IMR-90 (cell line): ENCODE results near the gene CCDC85B. TPM values are rescaled to one million over a fixed set of nuclear protein-coding genes. Genes with fewer than 3 reads are reported as not detected.

Source experiments
- ATAC-seq: fragments of 200-7000 bp; cut with Tn5 transposase; 2 replicates; pipeline ENCODE4 v1.9.1; 2020; ENCODE audit warnings: low read depth, mild to moderate bottlenecking, moderate library complexity
- BruUV-seq: library from RNA; stranded (reverse); fragments of 400-500 nt; replicated peaks from 2 replicates; lab custom pipeline; 2021; lab: Mats Ljungman, UMichigan
- CTCF ChIA-PET: fragments of 300-600 bp; formaldehyde crosslinking; extraction: SDS; loops from one replicate; lab custom pipeline; 2021; ENCODE audit warnings: antibody characterized with exemption; lab: Yijun Ruan, JAX
- POLR2A ChIA-PET: fragments of 300-600 bp; sonication (Branson Sonifier 250); formaldehyde crosslinking; loops from one replicate; lab custom pipeline; 2022; ENCODE audit warnings: antibody characterized with exemption; ENCODE audit not compliant: unreplicated experiment; lab: Charles Lee
- DNase-seq: peaks from one replicate; pipeline ENCODE4 v3.0.0; 2013
- H2AFZ ChIP-seq: replicated peaks from 2 replicates; pipeline ENCODE3; 2013; ENCODE audit warnings: low read length, mild to moderate bottlenecking; ENCODE audit not compliant: poor library complexity
- H2AK5ac ChIP-seq: 2 replicates; pipeline ENCODE4 v1.6.1; 2013; ENCODE audit warnings: low read depth, low read length, inconsistent platforms
- H2AK9ac ChIP-seq: replicated peaks from 2 replicates; pipeline ENCODE3; 2013; ENCODE audit warnings: mild to moderate bottlenecking, low read depth, low read length, moderate library complexity; ENCODE audit not compliant: poor library complexity
- H2BK120ac ChIP-seq: 2 replicates; pipeline ENCODE4 v1.6.1; 2013; ENCODE audit warnings: low read depth, low read length, inconsistent platforms
- H2BK15ac ChIP-seq: 3 replicates; pipeline ENCODE4 v1.6.1; 2013; ENCODE audit warnings: low read depth, low read length, inconsistent platforms
- H2BK20ac ChIP-seq: 2 replicates; pipeline ENCODE4 v1.6.1; 2013; ENCODE audit warnings: low read depth, mild to moderate bottlenecking, inconsistent platforms, low read length, moderate library complexity
- H2BK5ac ChIP-seq: 2 replicates; pipeline ENCODE4 v1.6.1; 2013; ENCODE audit warnings: mild to moderate bottlenecking, low read depth, low read length, inconsistent platforms; ENCODE audit not compliant: poor library complexity, severe bottlenecking
- H3K14ac ChIP-seq: replicated peaks from 2 replicates; pipeline ENCODE4 v1.6.1; 2013; ENCODE audit warnings: low read depth, low read length, inconsistent platforms
- H3K18ac ChIP-seq: 2 replicates; pipeline ENCODE4 v1.6.1; 2013; ENCODE audit warnings: low read depth, low read length, control low read depth
- H3K23ac ChIP-seq: 2 replicates; pipeline ENCODE4 v1.6.1; 2013; ENCODE audit warnings: low read depth, low read length, inconsistent platforms
- H3K27ac ChIP-seq: 2 replicates; pipeline ENCODE4 v1.5.1; 2013; ENCODE audit warnings: mild to moderate bottlenecking, control low read depth, low read length; ENCODE audit not compliant: insufficient read depth
- H3K27me3 ChIP-seq: 2 replicates; pipeline ENCODE4 v1.6.1; 2013; ENCODE audit warnings: low read length; ENCODE audit not compliant: control insufficient read depth, insufficient read depth
- H3K36me3 ChIP-seq: 2 replicates; pipeline ENCODE4 v1.6.1; 2013; ENCODE audit warnings: low read length, mixed read lengths; ENCODE audit not compliant: control insufficient read depth, insufficient read depth
- H3K4ac ChIP-seq: 2 replicates; pipeline ENCODE4 v1.6.1; 2013; ENCODE audit warnings: low read depth, low read length, inconsistent platforms
- H3K4me1 ChIP-seq: 2 replicates; pipeline ENCODE4 v1.6.1; 2013; ENCODE audit warnings: low read length, mixed read lengths; ENCODE audit not compliant: control insufficient read depth, insufficient read depth
- H3K4me2 ChIP-seq: 2 replicates; pipeline ENCODE4 v1.6.1; 2013; ENCODE audit warnings: low read depth, mild to moderate bottlenecking, control low read depth, low read length, moderate library complexity
- H3K4me3 ChIP-seq: 2 replicates; pipeline ENCODE4 v1.5.1; 2013; ENCODE audit warnings: low read depth, mild to moderate bottlenecking, control low read depth, low read length, moderate library complexity; ENCODE audit not compliant: insufficient read depth
- H3K56ac ChIP-seq: 2 replicates; pipeline ENCODE4 v1.6.1; 2013; ENCODE audit warnings: low read length, inconsistent platforms; ENCODE audit not compliant: insufficient read depth; ENCODE audit errors: extremely low read depth
- H3K79me1 ChIP-seq, 2 experiments: 2 replicates each; pipeline ENCODE4 v1.6.1; 2013; ENCODE audit warnings: low read length in 2 of 2, inconsistent platforms in 1 of 2, low read depth in 1 of 2
- H3K9ac ChIP-seq: 2 replicates; pipeline ENCODE4 v1.6.1; 2013; ENCODE audit warnings: low read depth, low read length, control low read depth
- H3K9me1 ChIP-seq: 2 replicates; pipeline ENCODE4 v1.6.1; 2013; ENCODE audit warnings: low read length, inconsistent platforms; ENCODE audit not compliant: insufficient read depth
- H3K9me3 ChIP-seq: 2 replicates; pipeline ENCODE4 v1.6.1; 2013; ENCODE audit warnings: low read length; ENCODE audit not compliant: control insufficient read depth, insufficient read depth
- H4K20me1 ChIP-seq: 2 replicates; pipeline ENCODE4 v1.6.1; 2013; ENCODE audit warnings: low read length, inconsistent platforms; ENCODE audit not compliant: insufficient read depth
- H4K5ac ChIP-seq: 2 replicates; pipeline ENCODE4 v1.6.1; 2013; ENCODE audit warnings: mild to moderate bottlenecking, low read depth, low read length, control low read depth
- H4K8ac ChIP-seq, 2 experiments: 2 replicates each; pipeline ENCODE4 v1.6.1; 2013; ENCODE audit warnings: low read depth in 2 of 2, low read length in 2 of 2, control low read depth in 1 of 2, inconsistent platforms in 1 of 2
- H4K91ac ChIP-seq: 2 replicates; pipeline ENCODE4 v1.6.1; 2013; ENCODE audit warnings: low read depth, low read length, inconsistent platforms; ENCODE audit not compliant: insufficient read depth
- BHLHE40 ChIP-seq: fragments of 150-350 bp; IDR thresholded peaks from 2 replicates; pipeline ENCODE4 v1.6.1; 2016; ENCODE audit warnings: mild to moderate bottlenecking, low read depth, low read length
- CEBPB ChIP-seq: IDR thresholded peaks from 2 replicates; pipeline ENCODE4 v1.6.1; 2012; ENCODE audit warnings: low read depth, low read length, improper control_type of control experiment
- CHD1 ChIP-seq: IDR thresholded peaks from 2 replicates; pipeline ENCODE4 v1.6.1; 2012; ENCODE audit warnings: low read depth, low read length, improper control_type of control experiment
- CTCF ChIP-seq: conservative IDR thresholded peaks from 2 replicates; pipeline ENCODE4 v1.5.1; 2012; ENCODE audit warnings: mild to moderate bottlenecking, low read depth, low read length, improper control_type of control experiment
- ELK1 ChIP-seq: fragments of 150-350 bp; IDR thresholded peaks from 2 replicates; pipeline ENCODE4 v1.6.1; 2016; ENCODE audit warnings: low read depth, mild to moderate bottlenecking, low read length, moderate library complexity, borderline replicate concordance
- FOS ChIP-seq: fragments of 150-350 bp; IDR thresholded peaks from 2 replicates; pipeline ENCODE4 v1.6.1; 2016; ENCODE audit warnings: low read depth, low read length
- MAFK ChIP-seq: IDR thresholded peaks from 2 replicates; pipeline ENCODE4 v1.6.1; 2012; ENCODE audit warnings: low read depth, low read length, improper control_type of control experiment
- MAZ ChIP-seq: IDR thresholded peaks from 2 replicates; pipeline ENCODE4 v1.6.1; 2012; ENCODE audit warnings: low read depth, mild to moderate bottlenecking, low read length, improper control_type of control experiment, moderate library complexity, borderline replicate concordance
- MXI1 ChIP-seq: IDR thresholded peaks from 2 replicates; pipeline ENCODE4 v1.6.1; 2012; ENCODE audit warnings: low read depth, mild to moderate bottlenecking, low read length, moderate library complexity, borderline replicate concordance
- NFE2L2 ChIP-seq: fragments of 150-350 bp; IDR thresholded peaks from 2 replicates; pipeline ENCODE4 v1.6.1; 2016; ENCODE audit warnings: low read depth, mild to moderate bottlenecking, low read length
- POLR2A ChIP-seq: IDR thresholded peaks from 2 replicates; pipeline ENCODE4 v1.6.1; 2012; ENCODE audit warnings: mild to moderate bottlenecking, low read depth, low read length
- RAD21 ChIP-seq: IDR thresholded peaks from 2 replicates; pipeline ENCODE4 v1.6.1; 2012; ENCODE audit warnings: low read length, improper control_type of control experiment
- RCOR1 ChIP-seq: IDR thresholded peaks from 2 replicates; pipeline ENCODE4 v1.6.1; 2012; ENCODE audit warnings: mild to moderate bottlenecking, low read length, improper control_type of control experiment; ENCODE audit not compliant: insufficient replicate concordance
- RFX5 ChIP-seq: IDR thresholded peaks from 2 replicates; pipeline ENCODE4 v1.8.0; 2012; ENCODE audit warnings: low read depth, mild to moderate bottlenecking, low read length, moderate library complexity
- SMC3 ChIP-seq: fragments of 150-350 bp; IDR thresholded peaks from 2 replicates; pipeline ENCODE4 v1.6.1; 2016; ENCODE audit warnings: low read depth, mild to moderate bottlenecking, antibody characterized with exemption, low read length, moderate library complexity
- WGBS, 2 experiments: methylation state at CpG; one replicate each; pipeline versions ENCODE4 v1.1.5 to v1.1.7; 2013; ENCODE audit warnings: missing lambda C conversion rate in 2 of 2; ENCODE audit not compliant: insufficient read length in 1 of 2; ENCODE audit errors: extremely low coverage in 2 of 2; 5-methylcytosine and 5-hydroxymethylcytosine counted together
- dilution Hi-C: fragments of 300-500 bp; cut with HindIII; formaldehyde crosslinking; loops from one replicate; pipeline ENCODE4 v1.14.3; 2018; ENCODE audit warnings: low sequenced_read_pairs; ENCODE audit not compliant: unreplicated experiment
- in situ Hi-C: fragments of 300-500 bp; cut with MboI; formaldehyde crosslinking; loops from 3 replicates; pipeline ENCODE4 v1.14.3; 2019; ENCODE audit warnings: low sequenced_read_pairs, inconsistent platforms, mixed read lengths
- intact Hi-C: fragments of 100-400 bp; cut with micrococcal nuclease; formaldehyde crosslinking; loops from 2 replicates; pipeline ENCODE4 v1.10.0; 2022
- polyA plus RNA-seq, 3 experiments: library from polyadenylated mRNA; depleted of rRNA; stranded (reverse); fragments of >200 nt; gene quantifications; 2 replicates each; pipeline ENCODE4 v1.2.3, GENCODE V29; 2012; ENCODE audit warnings: low replicate concordance in 1 of 3
- total RNA-seq: library from RNA; depleted of rRNA; stranded (reverse); fragments of >200 nt; gene quantifications from 2 replicates; pipeline ENCODE4 v1.2.3, GENCODE V29; 2012

CCDC85B gene
- total and polyA plus RNA-seq, 2 of the 4 experiments (the other 2 are of a cell fraction): 17.6 to 35.4 TPM

- Histone ChIP-seq H3K4me1 (peaks cover 20% of the 10 kb centered on the region), H3K9me3 (no peaks in the 10 kb centered on the region), H3K18ac (peak overlapping the region; percentile 83), H3K36me3 (no peaks in the 10 kb centered on the region; the same call in 1 of the 2 replicates), H2BK5ac (peak overlapping the region; percentile 100), H4K8ac (peak overlapping the region; percentile 89 to 97), H4K5ac (peak overlapping the region; percentile 87), H3K4ac (peak overlapping the region; percentile 98), H2AK9ac (peak overlapping the region; percentile 99), H3K27ac (peak overlapping the region; percentile 97), H3K14ac (peak overlapping the region; percentile 95), H2AFZ (no peak overlapping the region), H3K4me2 (no peak overlapping the region; the same call in 1 of the 2 replicates), H2BK15ac (peak overlapping the region; percentile 98), H3K9me1 (peaks cover 19% of the 10 kb centered on the region), H3K56ac (peak overlapping the region; percentile 97), H3K4me3 (no peak overlapping the region), H3K23ac (peak overlapping the region; percentile 99), H4K91ac (peak overlapping the region; percentile 99), H2BK20ac (peak overlapping the region; percentile 99), H2BK120ac (peak overlapping the region; percentile 100), H4K20me1 (peaks cover 11% of the 10 kb centered on the region), H3K79me1 (peaks cover 31 to 63% of the 10 kb centered on the region in 2 experiments), H3K27me3 (no peaks in the 10 kb centered on the region), H2AK5ac (peak overlapping the region; percentile 100), H3K9ac (peak overlapping the region; percentile 67; the same call in 1 of the 2 replicates)
- intact Hi-C loops (loop anchor here (1.0 kb wide), 1 partner anchor 8 kb away; no protein-coding TSS in a partner anchor), in situ Hi-C loops (no loop called here), dilution Hi-C loops (no loop called here)
- ATAC-seq (no peak), DNase-seq (no peak)
- 90% methylated on average over 7 of the region's 8 CpGs; no CpG with 5 or more reads in 1 of the 2 experiments for WGBS, 2 experiments
- ChIA-PET POLR2A (interaction anchor here (0.6 to 1.3 kb wide), 2 partner anchors 9 to 17 kb away, joined by 3 to 4 read pairs; no protein-coding TSS in a partner anchor), CTCF (no interaction called here)
- TF ChIP-seq CHD1 (no peak), MAFK (no peak), MXI1 (no peak), MAZ (no peak), RAD21 (no peak), CEBPB (no peak), BHLHE40 (no peak), CTCF (no peak), RCOR1 (no peak), RFX5 (no peak), ELK1 (no peak), NFE2L2 (no peak), SMC3 (no peak), POLR2A (no peak), FOS (no peak)
- BruUV-seq: no TSS peak
Measured at GRCh38 chr11:65903715-65904114, 13.2 kb downstream of the CCDC85B start.
